Measurements from ENCODE around the gene MINAR2.

MINAR2 gene

GRCh38 chr5:129748913-129749880, 1.3 kb downstream of the MINAR2 start:
- Histone ChIP-seq H2AK5ac (ENCODE audit: low read depth, low read length) (no peak overlapping the region), H3K9me3 (replicated peaks in 1 of 2; ENCODE audit: control insufficient read depth in 2 of 2, insufficient read depth in 1 of 2, low read depth in 1 of 2, low read length in 2 of 2) (no peaks in the 10 kb centered on the region), H3K4me3 (ENCODE audit: low read length in 2 of 2) (no peak overlapping the region), H3K4me2 (ENCODE audit: insufficient read depth, low read length, poor library complexity, severe bottlenecking) (no peak overlapping the region), H3K4ac (ENCODE audit: low read length) (no peak overlapping the region), H3K27me3 (ENCODE audit: control insufficient read depth in 3 of 3, insufficient read depth in 3 of 3, low read depth in 1 of 3, low read length in 3 of 3) (no peaks in the 10 kb centered on the region), H3K36me3 (replicated peaks in 1 of 2; ENCODE audit: control insufficient read depth in 2 of 2, insufficient read depth in 2 of 2, low read length in 2 of 2) (no peaks in the 10 kb centered on the region), H3K14ac (ENCODE audit: low read length) (no peak overlapping the region), H2BK120ac (ENCODE audit: low read depth, low read length) (no peak overlapping the region), H2BK12ac (ENCODE audit: low read length) (no peak overlapping the region), H3K18ac (ENCODE audit: low read length) (no peak overlapping the region), H3K9ac (ENCODE audit: low read depth, low read length, poor library complexity) (no peak overlapping the region), H2BK5ac (ENCODE audit: low read length) (no peak overlapping the region), H3K23ac (ENCODE audit: low read depth, low read length, poor library complexity) (no peak overlapping the region), H4K8ac (ENCODE audit: low read depth, low read length) (no peak overlapping the region), H3K27ac (replicated peaks; ENCODE audit: low read length) (no peak overlapping the region), H4K91ac (ENCODE audit: low read depth, low read length, poor library complexity) (no peak overlapping the region), H3K4me1 (ENCODE audit: control insufficient read depth in 2 of 2, insufficient read depth in 1 of 2, low read depth in 1 of 2, low read length in 2 of 2) (peaks cover 0 to 7% of the 10 kb centered on the region in 2 donors), H3K79me1 (ENCODE audit: low read depth, low read length) (no peaks in the 10 kb centered on the region), H2BK15ac (ENCODE audit: low read length) (no peak overlapping the region), H2AFZ (ENCODE audit: low read length) (no peak overlapping the region)
- no CpG with 5 or more reads among the region's 1 CpG for WGBS, 2 donors (ENCODE audit: extremely low coverage in 2 of 2, insufficient read length in 2 of 2, insufficient replicate concordance in 1 of 2)
- no peak for DNase-seq (ENCODE audit: low spot score)

GRCh38 chr5:129760636-129761325, 12.9 kb downstream of the MINAR2 start:
- no peak for DNase-seq (ENCODE audit: low spot score)
- no peak overlapping the region for H4K8ac ChIP-seq (ENCODE audit: low read depth, low read length)

GRCh38 chr5:129763651-129764050, 15.8 kb downstream of the MINAR2 start:
- H3K4me3 ChIP-seq (ENCODE audit: low read length in 2 of 2) = no peak overlapping the region
- H3K79me1 ChIP-seq (ENCODE audit: low read depth, low read length) = no peaks in the 10 kb centered on the region
- H3K4me1 ChIP-seq (ENCODE audit: control insufficient read depth in 2 of 2, insufficient read depth in 1 of 2, low read depth in 1 of 2, low read length in 2 of 2) = no peaks in the 10 kb centered on the region
- H3K9me3 ChIP-seq (replicated peaks in 1 of 2; ENCODE audit: control insufficient read depth in 2 of 2, insufficient read depth in 1 of 2, low read depth in 1 of 2, low read length in 2 of 2) = no peaks in the 10 kb centered on the region
- H3K36me3 ChIP-seq (replicated peaks in 1 of 2; ENCODE audit: control insufficient read depth in 2 of 2, insufficient read depth in 2 of 2, low read length in 2 of 2) = no peaks in the 10 kb centered on the region
- H2BK120ac ChIP-seq (ENCODE audit: low read depth, low read length) = no peak overlapping the region
- H3K9ac ChIP-seq (ENCODE audit: low read depth, low read length, poor library complexity) = no peak overlapping the region
- WGBS, 2 donors (ENCODE audit: extremely low coverage in 2 of 2, insufficient read length in 2 of 2, insufficient replicate concordance in 1 of 2) = no CpG with 5 or more reads among the region's 1 CpG
- H3K27ac ChIP-seq (replicated peaks; ENCODE audit: low read length) = no peak overlapping the region
- H2AFZ ChIP-seq (ENCODE audit: low read length) = no peak overlapping the region
- H4K8ac ChIP-seq (ENCODE audit: low read depth, low read length) = no peak overlapping the region
- H2BK12ac ChIP-seq (ENCODE audit: low read length) = no peak overlapping the region
- H3K14ac ChIP-seq (ENCODE audit: low read length) = no peak overlapping the region
- no peak overlapping the region for H2BK5ac ChIP-seq (ENCODE audit: low read length)
- H4K91ac ChIP-seq (ENCODE audit: low read depth, low read length, poor library complexity) = no peak overlapping the region
- no peak overlapping the region for H3K4ac ChIP-seq (ENCODE audit: low read length)
- H3K27me3 ChIP-seq (ENCODE audit: control insufficient read depth in 3 of 3, insufficient read depth in 3 of 3, low read depth in 1 of 3, low read length in 3 of 3) = no peaks in the 10 kb centered on the region
- no peak overlapping the region for H2BK15ac ChIP-seq (ENCODE audit: low read length)
- H2AK5ac ChIP-seq (ENCODE audit: low read depth, low read length) = no peak overlapping the region
- DNase-seq (ENCODE audit: low spot score) = no peak
- no peak overlapping the region for H3K4me2 ChIP-seq (ENCODE audit: insufficient read depth, low read length, poor library complexity, severe bottlenecking)
- H3K23ac ChIP-seq (ENCODE audit: low read depth, low read length, poor library complexity) = no peak overlapping the region
- no peak overlapping the region for H3K18ac ChIP-seq (ENCODE audit: low read length)

More at GRCh38 chr5:129760636-129761325, 12.9 kb downstream of the MINAR2 start:
- Histone ChIP-seq H2BK5ac (ENCODE audit: low read length) (no peak overlapping the region), H3K9ac (ENCODE audit: low read depth, low read length, poor library complexity) (no peak overlapping the region), H2BK120ac (ENCODE audit: low read depth, low read length) (no peak overlapping the region), H3K4me1 (ENCODE audit: control insufficient read depth in 2 of 2, insufficient read depth in 1 of 2, low read depth in 1 of 2, low read length in 2 of 2) (no peaks in the 10 kb centered on the region), H2AFZ (ENCODE audit: low read length) (no peak overlapping the region), H3K9me3 (replicated peaks in 1 of 2; ENCODE audit: control insufficient read depth in 2 of 2, insufficient read depth in 1 of 2, low read depth in 1 of 2, low read length in 2 of 2) (no peaks in the 10 kb centered on the region), H2AK5ac (ENCODE audit: low read depth, low read length) (no peak overlapping the region), H3K4me3 (ENCODE audit: low read length in 2 of 2) (no peak overlapping the region), H4K91ac (ENCODE audit: low read depth, low read length, poor library complexity) (no peak overlapping the region), H2BK12ac (ENCODE audit: low read length) (no peak overlapping the region), H3K4ac (ENCODE audit: low read length) (no peak overlapping the region), H3K18ac (ENCODE audit: low read length) (no peak overlapping the region), H3K27me3 (ENCODE audit: control insufficient read depth in 3 of 3, insufficient read depth in 3 of 3, low read depth in 1 of 3, low read length in 3 of 3) (no peaks in the 10 kb centered on the region), H2BK15ac (ENCODE audit: low read length) (no peak overlapping the region), H3K36me3 (replicated peaks in 1 of 2; ENCODE audit: control insufficient read depth in 2 of 2, insufficient read depth in 2 of 2, low read length in 2 of 2) (no peaks in the 10 kb centered on the region), H3K4me2 (ENCODE audit: insufficient read depth, low read length, poor library complexity, severe bottlenecking) (no peak overlapping the region), H3K14ac (ENCODE audit: low read length) (no peak overlapping the region), H3K27ac (replicated peaks; ENCODE audit: low read length) (no peak overlapping the region), H3K79me1 (ENCODE audit: low read depth, low read length) (no peaks in the 10 kb centered on the region), H3K23ac (ENCODE audit: low read depth, low read length, poor library complexity) (no peak overlapping the region)
- no CpG with 5 or more reads among the region's 1 CpG for WGBS, 2 donors (ENCODE audit: extremely low coverage in 2 of 2, insufficient read length in 2 of 2, insufficient replicate concordance in 1 of 2)

GRCh38 chr5:129766798-129767197, 18.9 kb downstream of the MINAR2 start:
- Histone ChIP-seq H3K36me3 (replicated peaks in 1 of 2; ENCODE audit: control insufficient read depth in 2 of 2, insufficient read depth in 2 of 2, low read length in 2 of 2) (no peaks in the 10 kb centered on the region), H3K4me2 (ENCODE audit: insufficient read depth, low read length, poor library complexity, severe bottlenecking) (no peak overlapping the region), H2BK120ac (ENCODE audit: low read depth, low read length) (no peak overlapping the region), H4K91ac (ENCODE audit: low read depth, low read length, poor library complexity) (no peak overlapping the region), H3K9me3 (replicated peaks in 1 of 2; ENCODE audit: control insufficient read depth in 2 of 2, insufficient read depth in 1 of 2, low read depth in 1 of 2, low read length in 2 of 2) (no peaks in the 10 kb centered on the region), H2AFZ (ENCODE audit: low read length) (no peak overlapping the region), H3K79me1 (ENCODE audit: low read depth, low read length) (no peaks in the 10 kb centered on the region), H3K9ac (ENCODE audit: low read depth, low read length, poor library complexity) (no peak overlapping the region), H3K4ac (ENCODE audit: low read length) (no peak overlapping the region), H3K27ac (replicated peaks; ENCODE audit: low read length) (no peak overlapping the region), H3K18ac (ENCODE audit: low read length) (no peak overlapping the region), H3K27me3 (ENCODE audit: control insufficient read depth in 3 of 3, insufficient read depth in 3 of 3, low read depth in 1 of 3, low read length in 3 of 3) (peaks cover 0 to 10% (median 1%) of the 10 kb centered on the region in 3 experiments), H3K14ac (ENCODE audit: low read length) (no peak overlapping the region), H2BK5ac (ENCODE audit: low read length) (no peak overlapping the region), H2AK5ac (ENCODE audit: low read depth, low read length) (no peak overlapping the region), H3K23ac (ENCODE audit: low read depth, low read length, poor library complexity) (no peak overlapping the region), H3K4me1 (ENCODE audit: control insufficient read depth in 2 of 2, insufficient read depth in 1 of 2, low read depth in 1 of 2, low read length in 2 of 2) (peaks cover 1 to 4% of the 10 kb centered on the region in 2 donors), H3K4me3 (ENCODE audit: low read length in 2 of 2) (no peak overlapping the region), H2BK12ac (ENCODE audit: low read length) (no peak overlapping the region), H2BK15ac (ENCODE audit: low read length) (no peak overlapping the region), H4K8ac (ENCODE audit: low read depth, low read length) (no peak overlapping the region)
- DNase-seq (ENCODE audit: low spot score) = no peak
- WGBS, 2 donors (ENCODE audit: extremely low coverage in 2 of 2, insufficient read length in 2 of 2, insufficient replicate concordance in 1 of 2) = no CpG with 5 or more reads among the region's 2 CpGs

Measured in neuronal stem cell (in vitro differentiated cells).